Measurements from ENCODE around the gene CH25H. TPM values are rescaled to one million over a fixed set of nuclear protein-coding genes. Genes with fewer than 3 reads are reported as not detected.

The CH25H gene
- total RNA-seq, 2 donors from 2014 or later, result 2.7 to 5.6 TPM

GRCh38 chr10:89228962-89229361 is 21.8 kb upstream of the CH25H start:
- H3K27me3 ChIP-seq (replicated peaks; ENCODE audit: insufficient read depth), result no peaks in the 10 kb centered on the region
- H3K27ac ChIP-seq, result no peak overlapping the region
- no peaks in the 10 kb centered on the region for H3K4me1 ChIP-seq (ENCODE audit: control insufficient read depth in 1 of 2, low read depth in 2 of 2)
- TF ChIP-seq, protein P1, sequence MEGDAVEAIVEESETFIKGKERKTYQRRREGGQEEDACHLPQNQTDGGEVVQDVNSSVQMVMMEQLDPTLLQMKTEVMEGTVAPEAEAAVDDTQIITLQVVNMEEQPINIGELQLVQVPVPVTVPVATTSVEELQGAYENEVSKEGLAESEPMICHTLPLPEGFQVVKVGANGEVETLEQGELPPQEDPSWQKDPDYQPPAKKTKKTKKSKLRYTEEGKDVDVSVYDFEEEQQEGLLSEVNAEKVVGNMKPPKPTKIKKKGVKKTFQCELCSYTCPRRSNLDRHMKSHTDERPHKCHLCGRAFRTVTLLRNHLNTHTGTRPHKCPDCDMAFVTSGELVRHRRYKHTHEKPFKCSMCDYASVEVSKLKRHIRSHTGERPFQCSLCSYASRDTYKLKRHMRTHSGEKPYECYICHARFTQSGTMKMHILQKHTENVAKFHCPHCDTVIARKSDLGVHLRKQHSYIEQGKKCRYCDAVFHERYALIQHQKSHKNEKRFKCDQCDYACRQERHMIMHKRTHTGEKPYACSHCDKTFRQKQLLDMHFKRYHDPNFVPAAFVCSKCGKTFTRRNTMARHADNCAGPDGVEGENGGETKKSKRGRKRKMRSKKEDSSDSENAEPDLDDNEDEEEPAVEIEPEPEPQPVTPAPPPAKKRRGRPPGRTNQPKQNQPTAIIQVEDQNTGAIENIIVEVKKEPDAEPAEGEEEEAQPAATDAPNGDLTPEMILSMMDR (IDR thresholded peaks at IDR 0.05), result no peak
- H3K36me3 ChIP-seq, result no peaks in the 10 kb centered on the region
- no peak for ATAC-seq (ENCODE audit: insufficient number of reproducible peaks, low FRiP score, low read depth)
- H3K4me3 ChIP-seq, result no peak overlapping the region
- no peaks in the 10 kb centered on the region for H3K9me3 ChIP-seq
- no peak for DNase-seq (ENCODE audit: low spot score)

GRCh38 chr10:89228146-89228545 is 21.0 kb upstream of the CH25H start:
- Histone ChIP-seq H3K36me3 (no peaks in the 10 kb centered on the region), H3K4me1 (ENCODE audit: control insufficient read depth in 1 of 2, low read depth in 2 of 2) (no peaks in the 10 kb centered on the region), H3K27me3 (replicated peaks; ENCODE audit: insufficient read depth) (no peaks in the 10 kb centered on the region), H3K27ac (no peak overlapping the region), H3K4me3 (no peak overlapping the region), H3K9me3 (no peaks in the 10 kb centered on the region)
- DNase-seq (ENCODE audit: low spot score), result no peak
- no peak for ATAC-seq (ENCODE audit: insufficient number of reproducible peaks, low FRiP score, low read depth)
- TF ChIP-seq, protein P1 (IDR thresholded peaks at IDR 0.05), result no peak

- H3K9me3 ChIP-seq, result no peaks in the 10 kb centered on the region
- H3K27ac ChIP-seq, result no peak overlapping the region
- DNase-seq (ENCODE audit: low spot score), result no peak
- H3K27me3 ChIP-seq (replicated peaks; ENCODE audit: insufficient read depth), result no peaks in the 10 kb centered on the region
- H3K4me1 ChIP-seq (ENCODE audit: control insufficient read depth in 1 of 2, low read depth in 2 of 2), result no peaks in the 10 kb centered on the region
- H3K36me3 ChIP-seq, result no peaks in the 10 kb centered on the region
- no peak overlapping the region for H3K4me3 ChIP-seq
- no peak for ATAC-seq (ENCODE audit: insufficient number of reproducible peaks, low FRiP score, low read depth)
- TF ChIP-seq, protein P1 (IDR thresholded peaks at IDR 0.05), result no peak
Observed at GRCh38 chr10:89226891-89227290, 19.8 kb upstream of the CH25H start.

- Histone ChIP-seq H3K4me1 (ENCODE audit: control insufficient read depth in 1 of 2, low read depth in 2 of 2) (no peaks in the 10 kb centered on the region), H3K4me3 (no peak overlapping the region), H3K27me3 (replicated peaks; ENCODE audit: insufficient read depth) (no peaks in the 10 kb centered on the region), H3K27ac (no peak overlapping the region), H3K9me3 (no peaks in the 10 kb centered on the region), H3K36me3 (peaks cover 3% of the 10 kb centered on the region)
- TF ChIP-seq, protein P1 (IDR thresholded peaks at IDR 0.05), result no peak
- no peak for DNase-seq (ENCODE audit: low spot score)
- ATAC-seq (ENCODE audit: insufficient number of reproducible peaks, low FRiP score, low read depth), result no peak
Observed at GRCh38 chr10:89224739-89225443, 17.8 kb upstream of the CH25H start.

- H3K27me3 ChIP-seq (replicated peaks; ENCODE audit: insufficient read depth), result no peaks in the 10 kb centered on the region
- H3K27ac ChIP-seq, result no peak overlapping the region
- peaks cover 8% of the 10 kb centered on the region for H3K36me3 ChIP-seq
- H3K4me3 ChIP-seq, result no peak overlapping the region
- ATAC-seq (ENCODE audit: insufficient number of reproducible peaks, low FRiP score, low read depth) (no peak), DNase-seq (ENCODE audit: low spot score) (no peak)
- peaks cover 5 to 6% of the 10 kb centered on the region in 2 donors for H3K4me1 ChIP-seq (ENCODE audit: control insufficient read depth in 1 of 2, low read depth in 2 of 2)
- TF ChIP-seq, protein P1 (IDR thresholded peaks at IDR 0.05), result no peak
- no peaks in the 10 kb centered on the region for H3K9me3 ChIP-seq
Observed at GRCh38 chr10:89221919-89222318, 14.8 kb upstream of the CH25H start.
